C4-2B (cell line): Measurements from ENCODE around the gene DCBLD2.

ENCODE experiments used
- ZFX ChIP-seq: fragments of 450-650 bp; IDR thresholded peaks from 2 replicates; pipeline ENCODE4 v1.6.1; 2017
- TF ChIP-seq, protein P1 (sequence below): fragments of 450-650 bp; conservative IDR thresholded peaks from 2 replicates; pipeline ENCODE4 v1.5.1; 2017; ENCODE audit warnings: mild to moderate bottlenecking

DNA sequence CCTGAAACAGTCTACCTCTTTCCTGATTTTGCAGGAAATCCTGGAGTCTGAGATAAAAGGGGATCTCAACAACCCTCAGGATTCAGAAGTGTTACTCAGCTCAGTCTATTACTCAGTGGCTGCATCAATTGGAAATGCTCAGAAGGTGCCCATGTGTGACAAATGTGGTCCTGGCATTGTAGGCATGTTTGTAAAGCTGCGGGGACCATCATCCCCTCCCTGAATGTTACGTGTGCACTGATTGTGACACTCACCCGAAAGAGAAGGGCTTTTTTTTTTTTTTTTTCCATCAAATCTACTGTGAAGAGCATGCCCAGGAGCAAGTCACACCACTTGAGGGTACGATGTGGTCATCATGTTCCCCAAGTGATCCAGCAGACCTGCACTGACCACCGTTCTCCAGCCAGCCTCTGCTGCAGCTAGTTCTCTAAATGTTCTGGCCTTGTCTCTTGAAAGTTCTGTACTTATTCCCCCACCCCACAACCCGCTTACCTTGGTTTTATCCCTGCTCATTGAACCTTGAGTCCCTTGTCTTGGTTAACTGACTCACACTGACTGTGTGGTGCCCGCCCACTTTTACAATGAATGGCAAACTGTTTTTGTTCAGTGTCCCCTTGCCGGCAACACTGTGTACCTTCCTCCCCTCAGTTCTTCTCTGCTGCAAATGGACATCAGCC lies 118.5 kb downstream of the DCBLD2 start:
- TF ChIP-seq, protein P1, sequence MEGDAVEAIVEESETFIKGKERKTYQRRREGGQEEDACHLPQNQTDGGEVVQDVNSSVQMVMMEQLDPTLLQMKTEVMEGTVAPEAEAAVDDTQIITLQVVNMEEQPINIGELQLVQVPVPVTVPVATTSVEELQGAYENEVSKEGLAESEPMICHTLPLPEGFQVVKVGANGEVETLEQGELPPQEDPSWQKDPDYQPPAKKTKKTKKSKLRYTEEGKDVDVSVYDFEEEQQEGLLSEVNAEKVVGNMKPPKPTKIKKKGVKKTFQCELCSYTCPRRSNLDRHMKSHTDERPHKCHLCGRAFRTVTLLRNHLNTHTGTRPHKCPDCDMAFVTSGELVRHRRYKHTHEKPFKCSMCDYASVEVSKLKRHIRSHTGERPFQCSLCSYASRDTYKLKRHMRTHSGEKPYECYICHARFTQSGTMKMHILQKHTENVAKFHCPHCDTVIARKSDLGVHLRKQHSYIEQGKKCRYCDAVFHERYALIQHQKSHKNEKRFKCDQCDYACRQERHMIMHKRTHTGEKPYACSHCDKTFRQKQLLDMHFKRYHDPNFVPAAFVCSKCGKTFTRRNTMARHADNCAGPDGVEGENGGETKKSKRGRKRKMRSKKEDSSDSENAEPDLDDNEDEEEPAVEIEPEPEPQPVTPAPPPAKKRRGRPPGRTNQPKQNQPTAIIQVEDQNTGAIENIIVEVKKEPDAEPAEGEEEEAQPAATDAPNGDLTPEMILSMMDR: no peak
- no peak for TF ChIP-seq ZFX
